T-helper 2 cell (primary cell): ENCODE results near the gene ARMCX6.
A peak's percentile ranks its signal among the peaks of the same experiment; 100 is the strongest.
"Not testable (repeated sequence)": the region's sequence is repeated elsewhere in the genome, so short reads cannot be mapped to it uniquely, and the experiment has no call there.

Source experiments
- DNase-seq, 5 experiments: peaks; one replicate each; pipeline versions ENCODE4 v3.0.0 to v3.0.0-alpha.2; 2012 to 2022
- total RNA-seq, 2 donors: gene quantifications; one replicate each; lab custom pipeline; 2026; lab: John Stamatoyannopoulos, UW

The ARMCX6 gene
- 10.3 to 15.8 reads per million in 2 donors for total RNA-seq

DNA sequence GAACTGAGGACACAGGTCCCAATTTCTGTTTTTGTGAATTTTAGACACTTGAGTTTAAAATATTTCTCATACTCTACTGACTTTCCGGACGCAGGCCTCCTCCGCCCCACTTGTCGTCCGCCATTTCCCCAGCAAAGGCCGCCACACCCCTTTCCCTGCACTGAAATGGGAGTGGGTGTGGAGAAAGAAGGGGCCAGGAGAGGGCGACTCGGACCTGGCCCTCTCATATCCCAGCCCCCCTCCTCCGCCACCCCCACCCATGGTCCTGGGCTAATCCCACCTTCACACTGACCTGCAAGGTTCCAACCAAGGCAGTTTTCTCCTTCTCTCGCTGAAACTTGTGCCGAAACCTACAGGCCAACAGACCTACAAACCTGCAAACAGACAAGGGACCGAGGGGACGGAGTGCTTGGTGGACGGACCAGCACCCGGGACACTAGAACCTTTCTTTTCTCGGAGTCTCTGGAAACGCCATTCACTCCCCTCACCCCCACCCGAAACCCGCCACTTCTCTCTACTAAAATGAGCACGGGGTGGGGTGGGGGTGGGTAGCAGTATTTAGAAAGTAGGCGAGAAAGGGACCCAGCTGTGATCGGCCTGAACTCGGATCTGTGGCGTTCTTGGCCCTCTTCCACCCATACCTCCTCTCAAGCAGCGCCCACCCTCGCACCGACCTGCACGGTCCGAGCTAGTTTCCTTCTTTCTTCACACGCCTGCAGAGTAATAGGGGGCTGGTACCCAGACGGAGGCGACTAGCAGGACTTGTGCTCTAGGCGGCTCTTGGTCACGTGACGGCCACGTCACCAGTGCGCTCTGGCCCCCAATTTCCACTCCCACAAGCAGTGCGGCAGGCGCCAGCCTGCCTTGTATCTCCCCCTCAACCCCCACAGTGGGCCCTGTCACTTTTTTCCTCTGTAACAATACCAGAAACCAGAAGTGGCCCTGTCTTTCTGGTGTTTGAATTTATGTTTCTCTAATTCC lies at the start of gene ARMCX6:
Gene ARMCX6 (minus strand): TSS at position 790 of the 981 bp plus-strand sequence. CDS start 1,380 bp downstream, outside the sequence.
- DNase-seq, result peak; percentile 35 to 86 (median 63)

DNA sequence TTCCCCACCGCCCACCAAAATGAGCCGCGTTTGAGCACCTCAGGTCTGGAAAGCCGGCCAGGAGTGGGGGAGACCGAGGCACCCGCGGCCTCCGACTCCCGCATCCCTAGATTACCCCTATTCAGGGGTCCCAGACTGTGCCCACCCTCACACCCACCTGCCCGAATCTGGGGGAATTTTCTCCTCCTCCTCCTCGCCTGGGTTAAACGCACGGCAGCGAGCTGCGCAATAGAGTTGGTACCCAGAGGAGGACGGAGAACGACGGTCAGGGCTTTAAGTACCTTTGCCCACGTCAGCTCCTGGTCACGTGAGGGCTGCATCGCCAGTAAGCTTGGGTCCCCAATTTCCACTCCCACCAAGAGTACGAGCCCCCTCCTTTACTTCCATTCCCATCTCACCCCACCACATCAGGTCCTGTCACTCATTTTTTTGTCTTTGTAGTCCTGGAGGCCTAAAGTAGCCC lies 41.8 kb upstream of the ARMCX6 start, which contains the start of gene ARMCX2:
Gene ARMCX2 (minus strand): TSS at position 250 of the 463 bp plus-strand sequence. CDS start 2,262 bp downstream, outside the sequence.
- DNase-seq, result peak in 1 of 5 experiments; percentile 21

DNA sequence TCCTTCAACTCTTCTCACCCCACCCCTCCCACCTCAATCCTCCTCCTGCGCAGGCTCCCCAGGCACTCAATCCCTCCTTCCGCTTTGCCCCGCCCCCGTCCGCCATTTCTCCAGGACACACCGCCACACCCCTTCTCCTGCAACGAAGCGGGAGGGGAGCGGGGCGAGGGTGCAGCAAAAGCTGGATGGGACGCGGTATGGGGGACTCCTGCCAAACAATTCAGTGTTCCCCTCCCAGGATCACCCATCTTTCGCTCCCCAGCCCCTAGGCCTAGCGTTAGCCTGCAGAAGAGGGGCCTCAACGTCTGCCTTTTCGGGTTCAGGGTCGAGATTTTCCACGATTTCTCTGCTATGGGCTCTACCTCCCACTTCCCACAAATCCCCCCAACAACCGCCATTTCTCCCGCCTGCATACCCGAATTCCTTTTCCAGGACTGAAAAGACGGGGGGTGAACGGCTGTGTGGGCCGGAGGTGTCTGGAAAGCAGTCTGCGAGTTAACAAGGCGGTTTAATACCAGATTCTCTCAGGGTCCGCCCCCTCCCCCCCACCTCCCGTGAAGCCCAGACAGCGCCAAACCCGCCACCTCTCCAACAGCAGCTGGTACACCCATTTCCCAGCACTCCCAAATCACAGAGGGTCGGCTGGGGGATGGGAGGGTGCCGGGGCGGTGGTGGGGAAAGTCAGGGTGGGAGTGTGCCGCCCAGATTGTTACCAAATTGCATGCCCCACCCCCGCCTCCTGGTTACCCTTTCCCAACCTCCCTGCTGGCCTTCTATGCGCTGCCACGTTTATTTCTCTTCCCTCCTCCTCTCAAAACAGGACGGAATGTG lies 41.1 kb upstream of the ARMCX6 start:
- peak; percentile 25 to 67 (median 27) for DNase-seq

DNA sequence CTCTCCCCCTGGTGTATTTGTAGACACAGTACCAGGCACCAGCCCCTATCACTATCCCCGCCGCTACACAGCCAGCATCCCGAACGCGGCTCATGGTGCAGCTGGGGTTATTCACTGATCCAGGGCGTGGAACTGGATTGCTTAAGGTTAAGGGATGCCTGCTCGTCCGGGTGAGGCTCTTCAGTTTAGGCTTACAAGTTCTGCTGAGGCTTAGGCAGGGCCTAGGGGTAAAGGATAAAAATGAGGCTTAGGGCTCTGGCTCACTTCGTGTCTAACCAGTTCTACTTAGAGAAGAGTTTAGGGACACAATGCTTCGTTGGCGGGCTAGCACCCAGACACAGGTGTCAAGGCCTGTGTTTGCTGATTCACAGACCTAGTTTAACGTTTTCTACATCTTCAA lies 39.7 kb upstream of the ARMCX6 start:
- DNase-seq, result no peak

DNA sequence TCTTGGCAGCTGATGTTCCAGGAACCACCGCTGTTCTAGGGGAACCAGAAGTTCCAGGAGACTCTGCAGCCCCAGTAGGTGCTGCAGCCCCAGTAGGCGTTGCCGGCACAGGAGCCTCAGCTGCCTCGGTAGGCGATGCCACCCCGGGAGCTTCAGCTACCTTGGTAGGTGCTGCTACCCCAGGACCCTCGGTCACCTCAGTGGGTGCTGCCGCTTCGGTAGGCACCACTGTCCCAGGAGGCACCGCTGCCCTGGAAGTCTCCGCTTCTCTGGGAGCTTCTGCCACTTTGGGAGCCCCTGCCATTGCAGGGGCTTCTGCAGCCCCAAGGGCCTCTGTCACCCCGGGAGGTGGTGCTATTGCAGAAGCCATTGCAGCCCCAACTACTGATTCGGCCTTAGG lies 39.0 kb upstream of the ARMCX6 start:
- DNase-seq, result no peak

DNA sequence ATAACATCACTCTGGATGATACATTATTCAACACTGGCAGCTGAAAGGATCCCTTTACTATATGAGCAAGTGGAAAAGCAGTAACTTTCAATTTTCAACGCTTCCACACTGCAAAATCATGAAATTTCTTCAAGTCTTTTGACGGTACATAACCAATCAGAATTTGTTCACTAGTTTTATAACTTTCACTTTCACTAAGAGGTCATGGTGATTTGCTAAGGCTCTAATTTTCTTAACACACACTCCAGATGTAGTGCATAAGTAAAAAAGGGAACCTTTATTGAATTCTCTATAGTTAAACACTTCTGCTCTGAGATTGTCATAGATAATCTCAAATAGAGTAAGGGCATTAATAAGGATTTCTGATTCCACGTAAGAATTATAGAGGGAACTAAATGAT lies 37.7 kb upstream of the ARMCX6 start:
- DNase-seq, result peak in 1 of 5 experiments; percentile 12

DNA sequence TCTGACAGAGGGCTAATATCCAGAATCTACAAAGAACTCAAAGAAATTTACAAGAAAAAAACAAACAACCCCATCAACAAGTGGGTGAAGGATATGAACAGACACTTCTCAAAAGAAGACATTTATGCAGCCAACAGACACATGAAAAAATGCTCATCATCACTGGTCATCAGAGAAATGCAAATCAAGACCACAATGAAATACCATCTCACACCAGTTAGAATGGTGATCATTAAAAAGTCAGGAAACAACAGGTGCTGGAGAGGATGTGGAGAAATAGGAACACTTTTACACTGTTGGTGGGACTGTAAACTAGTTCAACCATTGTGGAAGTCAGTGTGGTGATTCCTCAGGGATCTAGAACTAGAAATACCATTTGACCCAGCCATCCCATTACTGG lies 29.9 kb upstream of the ARMCX6 start:
- DNase-seq, result not testable (repeated sequence)

DNA sequence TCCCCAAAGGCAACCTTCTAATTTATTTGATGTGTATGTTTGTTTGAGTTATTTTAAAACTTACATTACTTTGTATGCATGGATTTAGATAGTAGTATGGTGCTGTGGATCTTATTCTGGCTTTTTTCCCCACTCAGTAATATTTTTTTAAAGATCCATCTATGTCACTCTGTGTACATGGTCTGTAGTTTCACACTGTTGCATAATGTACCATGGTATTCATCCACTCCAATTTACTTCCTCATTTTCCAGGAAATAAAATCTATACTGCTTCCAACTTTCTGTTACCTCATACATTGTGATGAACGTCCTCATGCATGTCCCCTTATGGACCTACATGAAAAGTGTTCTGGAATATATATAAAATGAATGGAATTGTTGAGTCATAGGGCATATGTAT lies 24.3 kb upstream of the ARMCX6 start:
- DNase-seq, result no peak

DNA sequence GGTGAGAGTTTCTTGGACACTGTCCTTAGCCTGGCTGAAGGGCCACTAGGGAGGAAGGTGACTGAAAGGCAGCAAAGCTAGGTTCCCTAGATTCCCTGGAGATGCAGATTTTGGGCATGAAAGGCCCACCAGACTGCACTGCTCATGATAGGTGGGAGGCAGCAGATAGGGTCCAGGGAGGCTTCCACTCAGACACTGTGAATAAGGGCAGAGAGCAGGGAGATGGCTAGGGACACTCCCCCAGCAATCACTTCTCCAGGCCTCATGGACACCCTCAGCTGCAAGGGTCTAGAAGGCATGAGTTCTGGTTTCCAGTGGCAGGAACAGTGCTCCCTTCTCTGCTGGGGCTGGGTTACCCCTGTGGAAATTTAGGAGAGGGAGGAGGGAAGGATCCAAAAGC lies 21.8 kb upstream of the ARMCX6 start:
- no peak for DNase-seq

DNA sequence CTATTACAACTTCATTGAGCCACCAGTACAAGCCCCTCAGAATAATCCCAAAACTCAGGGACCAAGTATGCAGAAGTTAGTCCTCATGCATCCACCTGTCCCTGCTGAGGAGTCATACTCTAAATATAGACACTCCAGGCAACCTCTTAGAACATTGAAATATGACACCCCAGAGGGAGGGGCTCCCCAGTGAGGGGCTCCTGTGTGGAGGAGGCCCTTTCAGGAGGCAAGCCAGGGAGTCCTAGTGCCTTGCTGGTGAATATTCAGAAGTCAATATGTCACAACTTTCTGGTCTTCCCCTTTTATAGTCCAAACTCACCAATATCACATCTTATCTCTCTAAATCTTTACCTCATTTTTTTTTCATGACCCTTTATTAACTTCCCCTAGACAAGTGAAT lies 1.6 kb upstream of the ARMCX6 start:
- DNase-seq, result no peak

DNA sequence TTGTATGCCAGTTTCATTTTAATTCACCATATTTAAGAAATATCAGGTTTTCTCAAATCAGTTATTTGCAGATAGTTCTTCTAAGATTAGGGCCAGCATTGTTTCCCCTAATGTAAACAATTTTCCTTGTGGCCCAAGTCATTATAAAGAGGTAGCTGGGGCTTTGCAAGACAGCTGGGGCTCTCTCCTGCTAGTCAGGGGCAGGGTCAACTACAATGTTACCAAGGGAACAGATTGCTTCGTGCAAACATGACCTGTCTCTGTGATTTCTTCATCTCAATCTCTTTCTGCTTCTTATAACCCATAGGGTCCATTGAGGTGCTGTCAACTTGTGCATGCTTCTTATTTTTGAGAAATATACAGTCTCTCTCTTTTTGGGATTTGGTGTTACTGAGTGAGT lies 12.1 kb downstream of the ARMCX6 start:
- no peak for DNase-seq

DNA sequence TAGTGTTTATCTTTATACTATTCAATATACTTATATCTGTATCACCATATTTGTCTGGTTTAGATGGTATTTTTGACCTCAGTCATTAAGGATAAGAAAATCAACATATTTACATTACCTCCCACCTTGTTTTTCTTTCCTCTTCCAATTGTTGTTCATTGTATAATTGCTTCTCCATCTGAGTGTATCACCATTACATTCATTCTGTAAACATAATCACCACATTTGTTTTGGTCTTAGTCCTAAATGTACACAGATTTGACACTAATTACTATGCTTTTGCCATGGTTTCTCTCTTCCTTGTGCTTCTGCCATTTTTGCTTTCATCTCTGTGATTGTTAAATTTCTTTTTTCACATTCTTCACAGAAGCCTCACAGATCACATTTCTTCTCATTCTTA lies 12.7 kb downstream of the ARMCX6 start:
- DNase-seq, result no peak

DNA sequence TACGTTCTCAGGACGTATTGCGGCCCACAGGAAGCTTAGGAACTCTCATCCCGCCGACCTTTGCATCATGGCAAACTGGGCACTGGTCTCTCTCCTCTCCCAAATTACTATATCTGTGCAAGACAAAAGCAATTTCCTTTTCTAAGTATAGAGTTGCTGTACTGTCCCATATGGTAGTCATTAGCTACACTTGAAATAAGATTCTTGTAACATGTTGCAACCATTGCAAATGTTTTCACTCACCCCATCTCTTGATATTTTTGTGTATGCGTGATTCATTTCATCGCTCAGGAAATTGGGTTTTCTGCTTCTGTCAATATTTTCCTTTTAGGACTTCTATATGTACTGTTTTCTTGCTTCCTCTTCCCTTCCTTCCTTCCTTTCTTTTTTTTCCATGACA lies 15.7 kb downstream of the ARMCX6 start:
- no peak for DNase-seq

DNA sequence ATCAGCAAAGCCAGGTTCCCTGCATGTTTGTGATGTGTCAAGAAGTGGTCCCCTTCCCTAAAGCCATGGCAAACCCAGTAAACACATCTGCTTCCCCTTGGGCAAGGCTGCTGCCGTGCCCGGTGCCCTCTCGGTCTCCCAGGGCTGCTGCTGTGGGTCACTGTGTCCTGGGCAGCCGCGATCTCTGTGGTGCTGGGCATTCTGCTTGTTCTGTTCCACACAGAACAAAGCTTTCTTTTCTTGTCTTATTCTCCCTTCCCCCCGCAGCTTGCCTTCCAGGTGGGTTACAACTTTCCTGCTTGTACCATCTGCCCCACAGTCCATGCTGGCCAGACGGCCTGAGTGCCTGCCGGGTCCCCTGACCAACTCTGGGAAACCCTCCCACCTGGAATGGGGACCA lies 18.2 kb downstream of the ARMCX6 start:
- not testable (repeated sequence) for DNase-seq

DNA sequence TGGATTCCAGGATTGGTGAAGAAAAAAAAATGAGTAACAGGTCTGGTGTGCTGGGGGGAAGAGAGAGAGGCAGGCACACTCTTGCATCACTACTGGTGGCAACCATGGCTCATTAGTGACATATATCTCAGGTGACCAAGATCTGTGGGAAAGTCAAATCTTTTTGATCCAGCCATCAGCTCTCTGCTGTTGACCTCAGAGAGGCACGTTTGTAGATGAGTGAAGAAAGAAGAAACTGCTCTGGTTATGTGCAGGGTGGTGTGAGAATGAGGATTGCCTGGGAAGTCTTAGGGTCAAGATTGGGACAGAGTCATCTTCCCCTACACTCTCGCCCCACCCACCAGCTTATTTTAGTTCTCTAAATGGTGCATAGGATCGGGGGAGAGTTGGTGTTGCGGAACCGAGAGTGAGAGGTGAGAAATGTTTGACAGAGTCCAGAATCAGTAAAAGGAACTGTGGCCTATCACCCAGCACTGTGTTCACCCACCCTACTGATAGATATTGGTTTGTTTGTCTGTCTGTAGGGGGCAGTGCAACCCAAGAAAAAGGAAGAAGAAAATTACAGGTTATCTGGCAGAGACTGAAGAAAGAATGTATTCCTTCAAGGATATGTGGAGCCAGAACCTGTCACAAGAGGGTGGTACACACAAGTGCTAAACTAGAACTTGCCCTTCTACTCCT lies 21.9 kb downstream of the ARMCX6 start:
- peak in 2 of 5 experiments; percentile 33 to 58 for DNase-seq
